Measurements from ENCODE around the gene CHD2. TPM values are rescaled to one million over a fixed set of nuclear protein-coding genes. Genes with fewer than 3 reads are reported as not detected.

Gene CHD2
- total RNA-seq, 1 donor from 2014 or later: 105 TPM

GRCh38 chr15:92886042-92886537 lies 14.0 kb upstream of the CHD2 start:
- H3K27me3 Mint-ChIP-seq (ENCODE audit: low read depth, unreplicated experiment): no peaks in the 10 kb centered on the region
- no peak for FAIRE-seq
- H3K4me3 ChIP-seq (ENCODE audit: insufficient read depth, low read depth, low read length): peak overlapping the region; percentile 100
- peak overlapping the region; percentile 99 for H3K9ac ChIP-seq (ENCODE audit: low read length)
- peaks cover 31% of the 10 kb centered on the region for H3K36me3 ChIP-seq (ENCODE audit: insufficient read depth, low read length)
- H3K4me2 ChIP-seq (ENCODE audit: low read length): peak overlapping the region; percentile 85
- no peak overlapping the region for H2AFZ ChIP-seq (ENCODE audit: low read depth, low read length)
- peaks cover 81% of the 10 kb centered on the region for H3K79me2 ChIP-seq (ENCODE audit: insufficient read depth, low read length)
- peaks cover 54% of the 10 kb centered on the region for H4K20me1 ChIP-seq (ENCODE audit: insufficient read depth, low read length)
- peak overlapping the region; percentile 99 for H3K27ac Mint-ChIP-seq (ENCODE audit: unreplicated experiment)
- H3K9me3 Mint-ChIP-seq (ENCODE audit: unreplicated experiment): no peaks in the 10 kb centered on the region
- TF ChIP-seq EZH2 (IDR thresholded peaks at IDR 0.05; ENCODE audit: insufficient read depth, low read length) (no peak), CTCF (IDR thresholded peaks at IDR 0.05; ENCODE audit: insufficient read depth, low read depth, low read length) (no peak)
- H3K27me3 ChIP-seq (ENCODE audit: insufficient read depth, low read length): no peaks in the 10 kb centered on the region
- DNase-seq (ENCODE audit: low read depth): no peak
- H3K4me1 Mint-ChIP-seq (ENCODE audit: low read depth, unreplicated experiment): peaks cover 36% of the 10 kb centered on the region
- peak overlapping the region; percentile 94 for H3K4me3 Mint-ChIP-seq (ENCODE audit: unreplicated experiment)
- H3K4me1 ChIP-seq (ENCODE audit: insufficient read depth, low read length): peaks cover 20% of the 10 kb centered on the region
- no peaks in the 10 kb centered on the region for H3K9me3 ChIP-seq (ENCODE audit: insufficient read depth, low read depth, low read length)
- peak overlapping the region; percentile 86 for H3K27ac ChIP-seq (ENCODE audit: low read depth, low read length)
- H3K36me3 Mint-ChIP-seq (ENCODE audit: low read depth, unreplicated experiment): peaks cover 31% of the 10 kb centered on the region

GRCh38 chr15:92886815-92887214 lies 13.3 kb upstream of the CHD2 start:
- Histone ChIP-seq H3K9ac (ENCODE audit: low read length) (peak overlapping the region; percentile 99), H3K9me3 (ENCODE audit: insufficient read depth, low read depth, low read length) (no peaks in the 10 kb centered on the region), H3K4me3 (ENCODE audit: insufficient read depth, low read depth, low read length) (peak overlapping the region; percentile 30), H3K79me2 (ENCODE audit: insufficient read depth, low read length) (peaks cover 89% of the 10 kb centered on the region), H2AFZ (ENCODE audit: low read depth, low read length) (no peak overlapping the region), H4K20me1 (ENCODE audit: insufficient read depth, low read length) (peaks cover 54% of the 10 kb centered on the region), H3K36me3 (ENCODE audit: insufficient read depth, low read length) (peaks cover 36% of the 10 kb centered on the region), H3K4me1 (ENCODE audit: insufficient read depth, low read length) (peaks cover 13% of the 10 kb centered on the region), H3K27ac (ENCODE audit: low read depth, low read length) (no peak overlapping the region), H3K4me2 (ENCODE audit: low read length) (peak overlapping the region; percentile 85), H3K27me3 (ENCODE audit: insufficient read depth, low read length) (no peaks in the 10 kb centered on the region)
- peaks cover 31% of the 10 kb centered on the region for H3K36me3 Mint-ChIP-seq (ENCODE audit: low read depth, unreplicated experiment)
- peaks cover 32% of the 10 kb centered on the region for H3K4me1 Mint-ChIP-seq (ENCODE audit: low read depth, unreplicated experiment)
- no peaks in the 10 kb centered on the region for H3K27me3 Mint-ChIP-seq (ENCODE audit: low read depth, unreplicated experiment)
- peak overlapping the region; percentile 94 for H3K4me3 Mint-ChIP-seq (ENCODE audit: unreplicated experiment)
- no peaks in the 10 kb centered on the region for H3K9me3 Mint-ChIP-seq (ENCODE audit: unreplicated experiment)
- no peak for TF ChIP-seq EZH2 (IDR thresholded peaks at IDR 0.05; ENCODE audit: insufficient read depth, low read length)
- TF ChIP-seq CTCF (IDR thresholded peaks at IDR 0.05; ENCODE audit: insufficient read depth, low read depth, low read length): no peak
- DNase-seq (ENCODE audit: low read depth) (no peak), FAIRE-seq (no peak)
- H3K27ac Mint-ChIP-seq (ENCODE audit: unreplicated experiment): peak overlapping the region; percentile 91

GRCh38 chr15:92887869-92888268 lies 12.3 kb upstream of the CHD2 start:
- peaks cover 28% of the 10 kb centered on the region for H3K4me1 Mint-ChIP-seq (ENCODE audit: low read depth, unreplicated experiment)
- H3K9me3 ChIP-seq (ENCODE audit: insufficient read depth, low read depth, low read length): no peaks in the 10 kb centered on the region
- FAIRE-seq: no peak
- H3K36me3 ChIP-seq (ENCODE audit: insufficient read depth, low read length): peaks cover 45% of the 10 kb centered on the region
- peaks cover 99% of the 10 kb centered on the region for H3K79me2 ChIP-seq (ENCODE audit: insufficient read depth, low read length)
- H3K4me3 ChIP-seq (ENCODE audit: insufficient read depth, low read depth, low read length): no peak overlapping the region
- H3K4me3 Mint-ChIP-seq (ENCODE audit: unreplicated experiment): peak overlapping the region; percentile 62
- H3K9ac ChIP-seq (ENCODE audit: low read length): peak overlapping the region; percentile 21
- H3K9me3 Mint-ChIP-seq (ENCODE audit: unreplicated experiment): no peaks in the 10 kb centered on the region
- no peak for DNase-seq (ENCODE audit: low read depth)
- H3K4me2 ChIP-seq (ENCODE audit: low read length): peak overlapping the region; percentile 85
- H3K27me3 Mint-ChIP-seq (ENCODE audit: low read depth, unreplicated experiment): no peaks in the 10 kb centered on the region
- peak overlapping the region; percentile 4 for H3K27ac Mint-ChIP-seq (ENCODE audit: unreplicated experiment)
- H3K36me3 Mint-ChIP-seq (ENCODE audit: low read depth, unreplicated experiment): peaks cover 33% of the 10 kb centered on the region
- peak overlapping the region; percentile 12 for H3K27ac ChIP-seq (ENCODE audit: low read depth, low read length)
- peaks cover 56% of the 10 kb centered on the region for H4K20me1 ChIP-seq (ENCODE audit: insufficient read depth, low read length)
- no peaks in the 10 kb centered on the region for H3K27me3 ChIP-seq (ENCODE audit: insufficient read depth, low read length)
- peaks cover 10% of the 10 kb centered on the region for H3K4me1 ChIP-seq (ENCODE audit: insufficient read depth, low read length)
- H2AFZ ChIP-seq (ENCODE audit: low read depth, low read length): no peak overlapping the region
- TF ChIP-seq EZH2 (IDR thresholded peaks at IDR 0.05; ENCODE audit: insufficient read depth, low read length) (no peak), CTCF (IDR thresholded peaks at IDR 0.05; ENCODE audit: insufficient read depth, low read depth, low read length) (no peak)

Measured in astrocyte (in vitro differentiated cells and primary cell).